ENCODE data around the gene LRIG2. TPM values are rescaled to one million over a fixed set of nuclear protein-coding genes. Genes with fewer than 3 reads are reported as not detected.
A peak's percentile ranks its signal among the peaks of the same experiment; 100 is the strongest.

LRIG2 gene
- total and polyA plus RNA-seq, 2 of the 13 experiments (the other 11 are each of a cell fraction or from before 2014, with no cell fraction given): 8.1 to 12.2 TPM

DNA sequence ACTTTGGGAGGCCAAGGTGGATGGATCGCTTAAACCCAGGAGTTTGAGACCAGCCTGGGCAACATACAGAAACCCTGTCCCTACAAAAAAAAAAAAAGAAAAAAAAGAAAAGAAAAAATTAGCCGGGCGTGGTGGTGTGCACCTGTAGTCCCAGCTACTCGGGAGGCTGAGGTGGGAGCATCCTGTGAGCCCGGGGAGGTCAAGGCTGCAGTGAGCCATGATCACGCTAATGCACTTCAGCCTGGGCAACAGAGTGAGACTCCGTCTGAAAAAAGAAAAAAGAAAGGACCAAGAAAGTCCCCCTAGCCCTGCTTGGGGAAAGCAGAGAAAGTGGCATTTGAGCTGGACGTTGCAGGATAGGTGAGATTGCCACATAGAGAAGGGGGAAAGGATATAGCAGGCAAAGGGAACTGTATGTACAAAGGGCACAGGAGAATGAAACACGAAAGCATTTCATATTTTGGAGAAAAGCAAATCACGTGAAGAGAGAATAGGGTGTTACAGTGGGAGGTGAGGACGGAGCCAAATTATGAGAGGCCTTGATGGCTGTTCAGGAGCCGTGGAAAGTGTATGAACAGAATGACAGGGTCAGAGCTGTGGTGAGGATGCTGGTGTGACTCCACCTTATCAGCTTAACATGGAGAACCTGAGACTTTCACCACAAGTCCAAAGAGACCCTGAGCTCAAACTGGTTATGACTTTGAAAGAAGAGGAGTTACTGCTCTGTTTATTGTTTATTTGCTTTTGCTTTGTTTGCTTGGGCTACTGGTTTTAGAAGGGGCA lies 19.5 kb upstream of the LRIG2 start:
- TF ChIP-seq ZNF501 (CRISPR knock-in tag; IDR thresholded peaks at IDR 0.05) (no peak), CEBPB (IDR thresholded peaks at IDR 0.05; ENCODE audit: borderline replicate concordance, low read depth, low read length) (peak; percentile 25; the same call in 1 of the 2 replicates), SP2 (CRISPR knock-in tag; IDR thresholded peaks at IDR 0.05) (no peak), ZNF34 (CRISPR knock-in tag; IDR thresholded peaks at IDR 0.05; ENCODE audit: borderline replicate concordance) (no peak), ZNF460 (CRISPR knock-in tag; IDR thresholded peaks at IDR 0.05; ENCODE audit: borderline replicate concordance) (peak; percentile 74), FOSL1 (CRISPR knock-in tag; IDR thresholded peaks at IDR 0.05; ENCODE audit: borderline replicate concordance) (no peak)
- TF ChIP-seq, protein P1, sequence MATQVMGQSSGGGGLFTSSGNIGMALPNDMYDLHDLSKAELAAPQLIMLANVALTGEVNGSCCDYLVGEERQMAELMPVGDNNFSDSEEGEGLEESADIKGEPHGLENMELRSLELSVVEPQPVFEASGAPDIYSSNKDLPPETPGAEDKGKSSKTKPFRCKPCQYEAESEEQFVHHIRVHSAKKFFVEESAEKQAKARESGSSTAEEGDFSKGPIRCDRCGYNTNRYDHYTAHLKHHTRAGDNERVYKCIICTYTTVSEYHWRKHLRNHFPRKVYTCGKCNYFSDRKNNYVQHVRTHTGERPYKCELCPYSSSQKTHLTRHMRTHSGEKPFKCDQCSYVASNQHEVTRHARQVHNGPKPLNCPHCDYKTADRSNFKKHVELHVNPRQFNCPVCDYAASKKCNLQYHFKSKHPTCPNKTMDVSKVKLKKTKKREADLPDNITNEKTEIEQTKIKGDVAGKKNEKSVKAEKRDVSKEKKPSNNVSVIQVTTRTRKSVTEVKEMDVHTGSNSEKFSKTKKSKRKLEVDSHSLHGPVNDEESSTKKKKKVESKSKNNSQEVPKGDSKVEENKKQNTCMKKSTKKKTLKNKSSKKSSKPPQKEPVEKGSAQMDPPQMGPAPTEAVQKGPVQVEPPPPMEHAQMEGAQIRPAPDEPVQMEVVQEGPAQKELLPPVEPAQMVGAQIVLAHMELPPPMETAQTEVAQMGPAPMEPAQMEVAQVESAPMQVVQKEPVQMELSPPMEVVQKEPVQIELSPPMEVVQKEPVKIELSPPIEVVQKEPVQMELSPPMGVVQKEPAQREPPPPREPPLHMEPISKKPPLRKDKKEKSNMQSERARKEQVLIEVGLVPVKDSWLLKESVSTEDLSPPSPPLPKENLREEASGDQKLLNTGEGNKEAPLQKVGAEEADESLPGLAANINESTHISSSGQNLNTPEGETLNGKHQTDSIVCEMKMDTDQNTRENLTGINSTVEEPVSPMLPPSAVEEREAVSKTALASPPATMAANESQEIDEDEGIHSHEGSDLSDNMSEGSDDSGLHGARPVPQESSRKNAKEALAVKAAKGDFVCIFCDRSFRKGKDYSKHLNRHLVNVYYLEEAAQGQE (IDR thresholded peaks at IDR 0.05; ENCODE audit: borderline replicate concordance in 1 of 2, low read depth in 1 of 2, low read length in 2 of 2): no peak
- TF ChIP-seq, protein P2, sequence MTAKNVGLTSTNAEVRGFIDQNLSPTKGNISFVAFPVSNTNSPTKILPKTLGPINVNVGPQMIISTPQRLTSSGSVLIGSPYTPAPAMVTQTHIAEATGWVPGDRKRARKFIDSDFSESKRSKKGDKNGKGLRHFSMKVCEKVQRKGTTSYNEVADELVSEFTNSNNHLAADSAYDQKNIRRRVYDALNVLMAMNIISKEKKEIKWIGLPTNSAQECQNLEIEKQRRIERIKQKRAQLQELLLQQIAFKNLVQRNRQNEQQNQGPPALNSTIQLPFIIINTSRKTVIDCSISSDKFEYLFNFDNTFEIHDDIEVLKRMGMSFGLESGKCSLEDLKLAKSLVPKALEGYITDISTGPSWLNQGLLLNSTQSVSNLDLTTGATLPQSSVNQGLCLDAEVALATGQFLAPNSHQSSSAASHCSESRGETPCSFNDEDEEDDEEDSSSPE (CRISPR knock-in tag; IDR thresholded peaks at IDR 0.05): no peak
- WGBS (ENCODE audit: low lambda C conversion rate): 28% methylated on average over 12 of the region's 12 CpGs
- peaks cover 35% of the 10 kb centered on the region for H3K4me1 ChIP-seq (ENCODE audit: insufficient read depth, low read length)
- no peak overlapping the region for H3K27ac ChIP-seq (ENCODE audit: extremely low read length, insufficient read depth, low read length)
- H3K4me3 ChIP-seq (replicated peaks in 1 of 3; ENCODE audit: insufficient read depth in 1 of 3, low read depth in 2 of 3, low read length in 3 of 3): no peak overlapping the region
- H3K79me2 ChIP-seq (ENCODE audit: insufficient read depth, low read length): no peaks in the 10 kb centered on the region
- FAIRE-seq: no peak
- ChIA-PET POLR2A (interaction anchor here (2.2 kb wide), 1 partner anchor 19 kb away, joined by 7 read pairs; the partner anchor contains the start of gene LRIG2), CTCF (ENCODE audit: low intra/inter-chr PET ratio, low total read pairs) (no interaction called here)
- H3K36me3 ChIP-seq (replicated peaks in 1 of 2; ENCODE audit: control insufficient read depth in 1 of 2, insufficient read depth in 2 of 2, low read length in 2 of 2): no peaks in the 10 kb centered on the region
- no peaks in the 10 kb centered on the region for H3K9me3 ChIP-seq (ENCODE audit: low read length)
- in situ Hi-C loops (cut with HindIII; ENCODE audit: extremely low pct_ligation_motif_present, low pct_unique_long_range_greater_than_20kb) (no loop called here), intact Hi-C loops (cut with micrococcal nuclease; ENCODE audit: unreplicated experiment) (no loop called here)
- ATAC-seq: peak; percentile 76
- no peak for DNase-seq (ENCODE audit: low spot score)
- H3K4me2 ChIP-seq (ENCODE audit: low read depth, low read length): peak overlapping the region; percentile 51; the same call in 1 of the 2 replicates
- BruUV-seq (replicated peaks): no TSS peak
- H2AFZ ChIP-seq (ENCODE audit: low read length): peak overlapping the region; percentile 54
- no peaks in the 10 kb centered on the region for H4K20me1 ChIP-seq (ENCODE audit: insufficient read depth, low read length)
- no peaks in the 10 kb centered on the region for H3K27me3 ChIP-seq (ENCODE audit: control insufficient read depth in 1 of 2, insufficient read depth in 2 of 2, low read length in 2 of 2)
- no peak overlapping the region for H3K9ac ChIP-seq (ENCODE audit: insufficient read depth, low read depth, low read length)

Measured in HepG2 (cell line).